Dendritic cell treated with granulocyte-macrophage colony-stimulating factor and Interleukin-4, amounts not matched to agents 40 ng/mL and 50 ng/mL, for 4 days (primary cell): Measurements from ENCODE around the gene ADGRG1.
A peak's percentile ranks its signal among the peaks of the same experiment; 100 is the strongest.

Source experiments
- H3K27ac Mint-ChIP-seq: one replicate; pipeline ENCODE4 v1.8.0; 2022; ENCODE audit warnings: mild to moderate bottlenecking, mixed read lengths
- H3K27me3 Mint-ChIP-seq: one replicate; pipeline ENCODE4 v1.8.0; 2022; ENCODE audit warnings: mild to moderate bottlenecking, mixed read lengths
- H3K36me3 Mint-ChIP-seq: one replicate; pipeline ENCODE4 v1.8.0; 2022; ENCODE audit warnings: low read depth, mixed read lengths
- H3K4me1 Mint-ChIP-seq: one replicate; pipeline ENCODE4 v1.8.0; 2022; ENCODE audit warnings: low read depth, mixed read lengths
- H3K4me3 Mint-ChIP-seq: one replicate; pipeline ENCODE4 v1.8.0; 2022; ENCODE audit warnings: mild to moderate bottlenecking, moderate library complexity, mixed read lengths
- H3K9me3 Mint-ChIP-seq: one replicate; pipeline ENCODE4 v1.8.0; 2022; ENCODE audit warnings: mixed read lengths
- intact Hi-C: fragments of 100-400 bp; cut with micrococcal nuclease; formaldehyde crosslinking; loops from one replicate; pipeline ENCODE4 v1.15.0; 2022

The ADGRG1 gene

DNA sequence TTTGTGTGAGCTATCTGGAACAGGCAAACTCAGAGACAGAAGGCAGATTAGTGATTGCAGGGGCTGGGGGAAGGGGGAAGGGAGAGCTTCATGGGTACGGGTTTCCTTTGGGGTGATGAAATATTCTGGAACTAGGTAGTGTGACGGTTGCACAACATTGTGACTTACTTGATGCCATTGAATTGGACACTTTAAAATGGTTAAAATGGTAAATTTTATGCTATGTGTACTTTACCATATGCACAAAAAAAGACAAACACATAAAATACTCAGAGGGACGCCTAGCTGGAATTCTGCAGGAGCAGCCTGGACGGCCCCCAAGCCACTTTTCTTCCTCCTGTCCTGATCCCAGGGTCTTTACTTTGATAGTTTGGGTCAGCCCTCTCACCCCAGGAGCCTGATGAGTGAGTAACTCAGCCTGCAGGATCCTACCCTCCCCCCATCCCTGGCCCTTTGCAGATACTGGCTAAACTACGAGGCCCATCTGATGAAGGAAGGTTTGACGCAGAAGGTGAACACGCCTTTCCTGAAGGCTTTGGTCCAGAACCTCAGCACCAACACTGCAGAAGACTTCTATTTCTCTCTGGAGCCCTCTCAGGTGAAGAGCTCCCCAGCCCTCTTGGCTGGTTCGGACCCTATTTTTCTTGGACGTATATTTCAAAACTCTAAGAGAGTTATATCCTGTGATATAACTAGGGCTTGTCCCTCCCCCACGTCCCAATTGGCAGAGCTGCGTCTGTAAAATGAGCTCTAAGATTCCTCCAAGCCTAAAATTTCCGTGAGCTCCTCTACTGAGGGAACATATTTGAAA, 47.5 kb downstream of the ADGRG1 start:
- intact Hi-C loops: no loop called here

DNA sequence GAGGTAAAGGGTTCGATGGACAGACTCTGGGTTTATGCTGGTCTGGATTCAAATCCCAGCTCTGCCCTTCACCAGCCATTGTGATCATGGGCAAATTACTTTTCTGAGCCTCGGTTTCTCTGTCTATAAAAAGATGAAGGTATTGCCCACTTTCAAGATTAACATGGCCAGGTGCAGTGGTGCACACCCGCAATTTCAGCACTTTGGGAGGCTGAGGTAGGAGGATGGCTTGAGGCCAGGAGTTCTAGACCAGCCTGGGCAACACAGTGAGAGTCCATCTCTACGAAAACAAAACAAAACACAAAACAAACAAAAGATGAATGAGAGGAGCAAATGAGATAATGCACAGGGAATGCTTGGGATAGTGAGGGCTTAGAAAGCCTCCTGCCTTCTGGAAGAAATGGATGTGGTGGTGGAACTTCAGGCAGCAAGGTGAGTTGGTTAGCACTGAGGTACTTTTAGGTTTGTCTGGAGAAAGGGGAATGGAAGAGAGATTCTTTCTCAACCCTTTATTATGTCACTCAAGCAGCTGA, 48.2 kb downstream of the ADGRG1 start:
- intact Hi-C loops: no loop called here
- H3K4me1 Mint-ChIP-seq: peaks cover 32% of the 10 kb centered on the region
- no peaks in the 10 kb centered on the region for H3K36me3 Mint-ChIP-seq
- no peak overlapping the region for H3K27ac Mint-ChIP-seq
- H3K27me3 Mint-ChIP-seq: peaks cover 5% of the 10 kb centered on the region
- H3K9me3 Mint-ChIP-seq: no peaks in the 10 kb centered on the region
- H3K4me3 Mint-ChIP-seq: no peak overlapping the region

More for the DNA sequence above, 47.5 kb downstream of the ADGRG1 start:
- H3K4me3 Mint-ChIP-seq: no peak overlapping the region
- H3K27me3 Mint-ChIP-seq: peaks cover 5% of the 10 kb centered on the region
- peaks cover 32% of the 10 kb centered on the region for H3K4me1 Mint-ChIP-seq
- H3K27ac Mint-ChIP-seq: no peak overlapping the region
- no peaks in the 10 kb centered on the region for H3K36me3 Mint-ChIP-seq
- no peaks in the 10 kb centered on the region for H3K9me3 Mint-ChIP-seq

DNA sequence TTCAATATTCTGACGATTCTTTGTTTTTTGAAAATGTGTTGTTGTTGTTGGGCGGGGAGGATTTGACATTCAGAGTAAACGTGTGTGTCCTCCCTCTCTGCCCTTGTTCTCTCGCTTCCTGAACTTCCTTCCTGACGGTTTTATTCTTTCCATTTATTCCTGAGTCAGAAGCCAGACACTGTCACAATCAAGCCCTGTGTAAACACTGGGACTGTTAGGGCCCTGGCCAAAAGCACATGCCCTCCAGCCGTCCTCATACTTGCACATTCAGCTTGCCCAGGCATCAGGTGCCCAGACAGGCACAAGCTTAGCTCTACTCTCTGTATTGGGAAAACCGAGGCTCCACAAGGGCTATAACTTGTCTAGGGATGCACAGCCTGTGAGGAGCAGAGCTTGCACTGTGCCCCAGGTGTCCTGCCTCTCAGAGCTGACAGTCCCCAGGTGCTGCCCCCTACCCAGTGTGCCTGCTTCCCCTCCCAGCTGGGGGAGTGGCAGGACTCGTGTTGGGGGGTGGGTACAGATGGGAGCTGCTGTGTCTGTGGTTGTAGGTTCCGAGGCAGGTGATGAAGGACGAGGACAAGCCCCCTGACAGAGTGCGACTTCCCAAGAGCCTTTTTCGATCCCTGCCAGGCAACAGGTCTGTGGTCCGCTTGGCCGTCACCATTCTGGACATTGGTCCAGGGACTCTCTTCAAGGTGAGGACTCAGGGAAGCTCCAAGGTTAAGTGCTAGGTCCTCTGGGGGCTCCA, 49.4 kb downstream of the ADGRG1 start:
- peaks cover 6% of the 10 kb centered on the region for H3K27me3 Mint-ChIP-seq
- no peaks in the 10 kb centered on the region for H3K9me3 Mint-ChIP-seq
- no peak overlapping the region for H3K4me3 Mint-ChIP-seq
- no peak overlapping the region for H3K27ac Mint-ChIP-seq
- H3K4me1 Mint-ChIP-seq: peaks cover 32% of the 10 kb centered on the region
- intact Hi-C loops: no loop called here
- H3K36me3 Mint-ChIP-seq: no peaks in the 10 kb centered on the region

DNA sequence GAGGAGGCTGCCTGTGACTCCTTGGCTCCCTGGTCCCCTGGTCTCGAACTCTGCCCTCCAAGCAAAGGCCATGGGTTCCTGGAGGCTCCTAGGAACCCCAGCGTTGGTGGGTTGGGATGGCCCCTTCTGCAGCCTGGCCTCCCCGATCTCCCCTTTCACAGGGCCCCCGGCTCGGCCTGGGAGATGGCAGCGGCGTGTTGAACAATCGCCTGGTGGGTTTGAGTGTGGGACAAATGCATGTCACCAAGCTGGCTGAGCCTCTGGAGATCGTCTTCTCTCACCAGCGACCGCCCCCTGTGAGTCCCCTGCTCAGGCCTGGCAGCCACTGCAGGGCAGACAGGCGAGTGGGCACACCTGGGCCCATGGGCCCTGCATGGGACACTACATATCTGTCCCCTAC, 50.6 kb downstream of the ADGRG1 start:
- intact Hi-C loops: no loop called here
- H3K27me3 Mint-ChIP-seq: peaks cover 7% of the 10 kb centered on the region
- H3K27ac Mint-ChIP-seq: no peak overlapping the region

GRCh38 chr16:57679767-57680482, 51.5 kb downstream of the ADGRG1 start:
- H3K4me1 Mint-ChIP-seq: peaks cover 43% of the 10 kb centered on the region
- intact Hi-C loops: no loop called here
- H3K4me3 Mint-ChIP-seq: no peak overlapping the region
- H3K36me3 Mint-ChIP-seq: no peaks in the 10 kb centered on the region
- no peak overlapping the region for H3K27ac Mint-ChIP-seq
- H3K27me3 Mint-ChIP-seq: peaks cover 7% of the 10 kb centered on the region
- no peaks in the 10 kb centered on the region for H3K9me3 Mint-ChIP-seq

More for the DNA sequence above, 50.6 kb downstream of the ADGRG1 start:
- no peaks in the 10 kb centered on the region for H3K9me3 Mint-ChIP-seq
- no peaks in the 10 kb centered on the region for H3K36me3 Mint-ChIP-seq
- no peak overlapping the region for H3K4me3 Mint-ChIP-seq
- H3K4me1 Mint-ChIP-seq: peaks cover 34% of the 10 kb centered on the region

GRCh38 chr16:57680842-57681375, 52.5 kb downstream of the ADGRG1 start:
- Mint-ChIP-seq H3K4me1 (peaks cover 37% of the 10 kb centered on the region), H3K9me3 (no peaks in the 10 kb centered on the region), H3K27me3 (peaks cover 7% of the 10 kb centered on the region), H3K36me3 (no peaks in the 10 kb centered on the region), H3K4me3 (no peak overlapping the region), H3K27ac (no peak overlapping the region)
- intact Hi-C loops: no loop called here

DNA sequence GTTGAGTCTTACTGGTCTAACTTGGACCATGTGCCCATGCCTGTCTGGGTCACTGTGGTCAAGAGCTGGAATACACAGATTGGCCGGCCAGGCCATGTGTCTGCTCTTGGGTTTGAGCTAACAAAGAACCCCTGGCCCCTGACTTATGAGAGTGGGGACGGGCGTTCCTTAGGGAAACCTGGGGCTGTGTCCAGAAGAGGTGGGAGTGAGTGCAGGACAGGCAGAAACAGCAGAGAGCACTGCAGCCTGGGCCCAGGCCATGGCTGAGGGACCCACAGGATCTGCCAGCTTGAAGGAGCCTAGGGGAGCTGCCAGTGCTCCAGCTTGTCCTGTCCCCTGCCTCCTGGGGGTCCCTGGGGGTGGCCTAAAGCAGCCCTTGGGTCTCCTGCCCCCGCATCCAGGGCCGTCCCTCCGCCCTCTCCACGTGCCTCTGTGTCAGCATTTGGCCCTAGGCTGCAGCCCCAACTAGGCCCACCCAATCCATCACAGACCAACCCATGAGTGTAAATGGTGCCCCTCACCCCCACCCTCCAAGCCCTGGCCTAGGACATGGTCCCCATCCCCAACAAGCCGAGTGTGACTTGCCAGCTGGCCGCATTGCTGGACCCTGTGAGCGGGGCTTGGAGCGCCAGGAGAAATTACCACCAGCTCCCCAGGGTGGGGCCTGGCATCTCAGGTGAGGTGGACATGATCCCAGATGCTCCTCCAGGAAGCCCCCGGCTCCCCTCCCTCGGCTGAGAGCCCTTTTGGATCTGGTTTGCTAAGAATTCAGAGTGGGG, 53.7 kb downstream of the ADGRG1 start:
- Mint-ChIP-seq H3K27me3 (peaks cover 10% of the 10 kb centered on the region), H3K27ac (no peak overlapping the region), H3K4me3 (no peak overlapping the region), H3K4me1 (peaks cover 31% of the 10 kb centered on the region), H3K9me3 (no peaks in the 10 kb centered on the region), H3K36me3 (no peaks in the 10 kb centered on the region)
- intact Hi-C loops: no loop called here

DNA sequence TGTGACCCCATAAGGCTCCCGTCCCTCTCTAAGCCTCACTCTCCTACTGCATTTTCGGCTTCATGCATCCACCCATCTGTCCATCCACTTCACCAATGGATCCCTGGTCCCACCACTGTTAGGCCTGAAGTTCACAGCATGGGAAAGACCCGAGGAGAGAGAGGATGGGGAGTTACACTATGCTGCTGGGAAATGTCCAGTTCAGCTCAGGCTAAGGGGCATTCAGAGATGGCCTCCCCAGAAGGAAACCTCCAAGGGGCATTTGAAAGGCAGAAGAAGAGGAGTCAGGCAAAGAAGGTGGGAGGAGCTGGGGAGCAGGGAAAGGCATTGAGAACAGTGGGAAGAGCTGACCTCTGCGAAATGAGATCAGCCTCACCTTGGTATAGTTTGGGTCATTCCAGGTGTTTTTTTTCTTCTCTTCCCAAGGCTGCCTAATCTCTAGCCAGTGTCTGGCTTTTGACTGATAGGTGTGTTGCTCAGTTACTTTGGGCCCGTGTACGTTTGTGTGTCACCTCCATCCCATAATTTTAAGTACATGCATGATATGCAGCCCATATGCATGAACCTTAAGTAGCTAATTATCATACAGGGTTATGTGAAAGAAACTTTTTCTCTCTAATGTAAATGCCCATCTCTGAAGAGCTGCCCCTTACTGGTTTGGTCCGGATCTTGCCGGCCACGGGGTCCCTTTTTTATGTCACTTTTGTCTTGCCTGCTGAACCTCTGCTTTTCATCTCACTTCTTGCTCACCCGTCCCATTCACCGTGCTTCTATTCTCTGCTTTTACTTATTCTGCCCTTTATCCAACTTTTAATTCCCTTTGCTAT, 54.6 kb downstream of the ADGRG1 start:
- no peak overlapping the region for H3K27ac Mint-ChIP-seq
- peaks cover 31% of the 10 kb centered on the region for H3K4me1 Mint-ChIP-seq
- intact Hi-C loops: no loop called here
- H3K9me3 Mint-ChIP-seq: no peaks in the 10 kb centered on the region
- no peak overlapping the region for H3K4me3 Mint-ChIP-seq
- H3K36me3 Mint-ChIP-seq: no peaks in the 10 kb centered on the region
- H3K27me3 Mint-ChIP-seq: peaks cover 7% of the 10 kb centered on the region

DNA sequence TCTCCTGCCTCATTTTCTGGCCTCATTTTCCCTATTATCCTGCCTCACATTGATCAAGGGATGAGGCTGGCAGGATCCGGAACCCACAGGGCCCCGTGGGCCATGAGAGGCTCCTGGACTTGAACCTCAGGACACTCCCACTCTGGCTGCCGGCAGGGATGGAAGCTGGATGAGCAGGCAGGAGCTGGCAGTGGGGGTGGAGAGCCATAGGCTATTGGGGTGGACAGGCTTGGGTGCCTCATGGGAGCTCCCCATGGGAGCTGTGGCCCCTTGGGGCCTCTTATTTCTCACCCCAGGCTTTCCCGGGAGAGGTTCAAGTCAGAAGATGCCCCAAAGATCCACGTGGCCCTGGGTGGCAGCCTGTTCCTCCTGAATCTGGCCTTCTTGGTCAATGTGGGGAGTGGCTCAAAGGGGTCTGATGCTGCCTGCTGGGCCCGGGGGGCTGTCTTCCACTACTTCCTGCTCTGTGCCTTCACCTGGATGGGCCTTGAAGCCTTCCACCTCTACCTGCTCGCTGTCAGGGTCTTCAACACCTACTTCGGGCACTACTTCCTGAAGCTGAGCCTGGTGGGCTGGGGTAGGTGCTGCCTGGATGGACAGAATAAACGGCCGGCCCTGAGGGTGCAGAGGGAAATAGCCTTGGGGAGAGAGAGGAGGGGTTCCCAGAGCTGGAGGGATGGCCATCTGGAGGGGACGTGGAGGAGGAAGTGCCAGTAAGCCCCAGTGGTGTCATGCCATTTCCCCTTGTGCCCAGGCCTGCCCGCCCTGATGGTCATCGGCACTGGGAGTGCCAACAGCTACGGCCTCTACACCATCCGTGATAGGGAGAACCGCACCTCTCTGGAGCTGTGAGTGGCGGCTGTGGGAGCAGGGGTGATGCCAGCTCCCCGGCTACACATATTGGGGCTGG, 55.5 kb downstream of the ADGRG1 start:
- peak overlapping the region; percentile 49 for H3K27ac Mint-ChIP-seq
- H3K36me3 Mint-ChIP-seq: no peaks in the 10 kb centered on the region
- no peaks in the 10 kb centered on the region for H3K9me3 Mint-ChIP-seq
- H3K4me1 Mint-ChIP-seq: peaks cover 38% of the 10 kb centered on the region
- H3K27me3 Mint-ChIP-seq: peaks cover 10% of the 10 kb centered on the region
- H3K4me3 Mint-ChIP-seq: no peak overlapping the region
- intact Hi-C loops: no loop called here

GRCh38 chr16:57684626-57685358, 56.4 kb downstream of the ADGRG1 start:
- no peaks in the 10 kb centered on the region for H3K36me3 Mint-ChIP-seq
- no peaks in the 10 kb centered on the region for H3K9me3 Mint-ChIP-seq
- intact Hi-C loops: no loop called here

GRCh38 chr16:57685633-57686032, 57.2 kb downstream of the ADGRG1 start:
- intact Hi-C loops: no loop called here
- peaks cover 16% of the 10 kb centered on the region for H3K27me3 Mint-ChIP-seq
- H3K4me3 Mint-ChIP-seq: no peak overlapping the region
- no peaks in the 10 kb centered on the region for H3K9me3 Mint-ChIP-seq
- H3K36me3 Mint-ChIP-seq: no peaks in the 10 kb centered on the region
- H3K27ac Mint-ChIP-seq: no peak overlapping the region
- peaks cover 46% of the 10 kb centered on the region for H3K4me1 Mint-ChIP-seq

More at GRCh38 chr16:57684626-57685358, 56.4 kb downstream of the ADGRG1 start:
- Mint-ChIP-seq H3K4me3 (no peak overlapping the region), H3K4me1 (peaks cover 42% of the 10 kb centered on the region), H3K27me3 (peaks cover 16% of the 10 kb centered on the region), H3K27ac (peak overlapping the region; percentile 49)
